ENCODE measurements around the gene TPT1.

Gene TPT1

DNA sequence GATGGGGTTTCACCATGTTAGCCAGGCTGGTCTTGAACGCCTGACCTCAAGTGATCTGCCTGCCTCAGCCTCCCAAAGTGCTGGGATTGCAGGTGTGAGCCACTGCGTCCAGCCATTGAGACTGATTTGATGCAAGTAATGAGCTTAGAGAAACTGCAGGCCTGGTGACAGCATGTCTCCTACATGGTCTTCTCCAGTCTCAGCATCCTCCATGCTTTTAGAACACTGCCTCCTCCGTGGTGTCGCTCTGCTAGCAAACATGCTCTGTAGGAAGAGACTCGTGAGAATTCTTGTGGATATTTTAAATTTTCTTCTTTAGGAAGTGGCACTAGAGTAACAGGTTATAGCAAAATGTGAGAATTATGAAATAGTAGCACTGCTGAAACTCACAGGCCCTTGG, 37.1 kb downstream of the TPT1 start:
- TF ChIP-seq, protein P1, sequence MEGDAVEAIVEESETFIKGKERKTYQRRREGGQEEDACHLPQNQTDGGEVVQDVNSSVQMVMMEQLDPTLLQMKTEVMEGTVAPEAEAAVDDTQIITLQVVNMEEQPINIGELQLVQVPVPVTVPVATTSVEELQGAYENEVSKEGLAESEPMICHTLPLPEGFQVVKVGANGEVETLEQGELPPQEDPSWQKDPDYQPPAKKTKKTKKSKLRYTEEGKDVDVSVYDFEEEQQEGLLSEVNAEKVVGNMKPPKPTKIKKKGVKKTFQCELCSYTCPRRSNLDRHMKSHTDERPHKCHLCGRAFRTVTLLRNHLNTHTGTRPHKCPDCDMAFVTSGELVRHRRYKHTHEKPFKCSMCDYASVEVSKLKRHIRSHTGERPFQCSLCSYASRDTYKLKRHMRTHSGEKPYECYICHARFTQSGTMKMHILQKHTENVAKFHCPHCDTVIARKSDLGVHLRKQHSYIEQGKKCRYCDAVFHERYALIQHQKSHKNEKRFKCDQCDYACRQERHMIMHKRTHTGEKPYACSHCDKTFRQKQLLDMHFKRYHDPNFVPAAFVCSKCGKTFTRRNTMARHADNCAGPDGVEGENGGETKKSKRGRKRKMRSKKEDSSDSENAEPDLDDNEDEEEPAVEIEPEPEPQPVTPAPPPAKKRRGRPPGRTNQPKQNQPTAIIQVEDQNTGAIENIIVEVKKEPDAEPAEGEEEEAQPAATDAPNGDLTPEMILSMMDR (IDR thresholded peaks at IDR 0.05), result no peak

DNA sequence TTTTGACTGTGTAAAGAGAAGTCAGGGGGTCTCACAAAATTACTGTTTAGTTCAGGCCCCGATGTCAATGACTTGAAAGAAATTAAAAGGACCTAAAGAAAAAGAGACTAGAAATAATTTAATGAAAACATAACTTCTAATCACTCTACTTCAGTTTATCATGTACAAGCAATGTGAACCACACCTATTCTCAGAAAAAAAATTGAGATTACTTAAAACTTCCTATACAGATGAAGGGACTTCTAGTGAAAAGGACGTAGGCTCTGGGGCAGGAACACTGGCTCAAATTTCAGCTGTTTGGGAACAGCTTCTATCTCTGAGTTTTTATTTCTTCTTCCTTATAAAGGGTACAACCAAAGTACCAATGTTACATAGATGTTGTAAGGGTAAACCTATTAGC, 38.0 kb downstream of the TPT1 start:
- TF ChIP-seq, protein P1 (IDR thresholded peaks at IDR 0.05), result no peak

DNA sequence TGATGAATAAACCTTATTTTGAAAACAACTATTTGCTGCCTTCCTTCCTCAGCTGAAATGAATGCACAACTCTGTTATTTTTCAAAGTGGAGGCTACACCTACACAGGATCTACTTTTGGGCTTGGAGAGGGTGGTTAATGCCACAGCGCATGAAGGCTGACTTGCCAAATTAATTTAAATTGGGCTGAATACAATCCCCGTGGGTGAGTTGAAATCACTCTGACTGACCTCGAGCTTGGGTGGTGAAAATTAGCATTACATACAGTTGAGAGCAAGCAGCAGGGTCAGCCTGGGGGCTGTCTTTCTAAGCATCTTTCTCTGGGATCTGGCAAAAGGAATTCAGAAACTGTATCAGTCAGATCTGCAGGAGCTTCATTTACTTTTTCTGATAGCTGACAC, 38.5 kb downstream of the TPT1 start:
- TF ChIP-seq, protein P1 (IDR thresholded peaks at IDR 0.05), result no peak

DNA sequence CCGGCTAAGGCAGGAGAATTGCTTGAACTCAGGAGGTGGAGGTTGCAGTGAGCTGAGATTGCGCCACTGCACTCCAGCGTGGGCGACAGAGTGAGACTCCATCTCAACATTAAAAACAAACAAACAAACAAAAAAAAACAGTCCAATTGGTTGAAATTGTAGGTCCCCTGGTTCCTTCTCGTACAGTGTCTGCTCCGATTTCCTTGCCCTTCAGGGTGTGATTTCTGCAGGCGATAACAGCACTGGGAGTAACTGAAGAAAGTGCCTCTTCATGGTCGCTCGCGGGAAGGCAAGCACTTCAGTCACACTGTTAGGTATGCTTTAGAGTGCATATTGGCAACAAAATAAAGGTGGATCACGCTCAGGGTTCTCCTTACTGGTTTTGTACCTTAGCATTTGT, 39.7 kb downstream of the TPT1 start:
- TF ChIP-seq, protein P1 (IDR thresholded peaks at IDR 0.05), result no peak

DNA sequence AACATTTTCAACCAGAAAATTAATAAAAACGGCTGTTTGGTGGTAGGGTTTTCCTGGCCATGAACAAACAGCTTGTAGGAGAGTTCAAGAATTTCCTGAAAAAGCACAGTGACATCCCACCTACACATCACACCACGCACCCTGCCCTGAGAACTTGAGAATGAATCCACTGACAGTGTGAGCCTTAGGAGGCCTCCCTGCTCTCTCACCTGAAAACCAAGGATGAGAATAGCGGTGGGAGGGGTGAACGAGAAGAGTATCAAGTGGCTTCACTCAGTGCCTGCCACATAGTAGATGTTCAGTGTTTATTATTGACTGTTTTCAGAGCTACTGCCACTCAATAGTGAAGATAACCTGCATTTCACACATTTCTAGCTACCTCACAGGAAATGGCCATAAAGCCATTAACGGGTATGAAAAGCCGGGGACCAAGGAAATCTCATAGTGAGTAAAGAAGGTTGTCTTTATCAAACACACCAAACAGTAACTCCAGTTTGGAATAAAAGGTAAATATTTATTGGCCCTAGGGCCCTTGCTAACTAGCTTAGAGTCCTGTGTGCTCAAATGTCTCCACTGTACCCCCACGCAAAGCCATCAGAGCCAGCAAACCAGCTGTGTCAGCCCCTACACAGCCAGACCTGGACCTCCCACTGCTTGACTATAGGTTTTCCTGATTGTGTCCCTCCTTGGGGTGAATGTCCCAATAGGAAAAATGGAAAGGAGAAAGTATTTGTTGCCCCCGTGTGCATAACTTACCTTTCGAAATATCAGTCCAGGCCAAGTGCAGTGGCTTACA, 40.6 kb downstream of the TPT1 start:
- TF ChIP-seq, protein P1 (IDR thresholded peaks at IDR 0.05), result no peak

DNA sequence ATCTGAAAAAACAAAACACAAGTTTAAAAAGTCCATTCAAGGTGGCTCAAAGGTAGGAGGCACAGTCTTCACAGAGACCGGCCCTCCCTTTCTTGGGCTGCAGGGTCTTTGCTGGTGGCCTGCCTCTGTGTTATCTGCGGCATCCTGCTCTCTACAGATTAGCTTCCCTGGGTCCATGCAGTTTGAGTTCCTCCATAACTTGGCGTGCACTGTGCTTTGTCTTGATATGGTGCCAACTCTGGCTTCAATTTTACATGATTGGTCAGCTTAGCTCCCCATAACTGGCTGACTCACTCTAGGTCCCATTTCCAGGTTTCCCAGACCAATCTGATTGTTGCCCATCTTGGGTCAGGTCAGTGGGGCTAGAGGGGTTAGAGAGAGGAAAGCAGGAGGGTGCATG, 41.8 kb downstream of the TPT1 start:
- TF ChIP-seq, protein P1 (IDR thresholded peaks at IDR 0.05), result no peak

DNA sequence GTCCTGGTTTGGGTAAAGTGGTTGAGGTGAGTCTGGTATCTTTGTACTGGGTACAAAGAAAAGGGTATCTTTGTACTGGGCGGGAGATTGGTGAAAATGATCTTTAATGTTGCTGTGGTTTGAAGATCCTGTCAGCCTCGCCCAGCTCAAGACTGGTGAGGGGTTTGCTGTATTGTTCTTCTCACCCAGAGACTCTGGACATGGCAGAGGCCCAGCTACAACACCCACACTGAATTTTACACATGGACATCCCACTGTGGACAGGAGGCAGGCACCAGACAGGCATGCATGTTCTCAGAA, 42.8 kb downstream of the TPT1 start:
- TF ChIP-seq, protein P1 (IDR thresholded peaks at IDR 0.05), result no peak

All from LNCAP (cell line).